Measurements from ENCODE around the gene SMIM41. TPM values are rescaled to one million over a fixed set of nuclear protein-coding genes. Genes with fewer than 3 reads are reported as not detected.

The SMIM41 gene
- total RNA-seq, 2 experiments from 2014 or later = not detected

Other genes with a start within 250 kb of the SMIM41 start
- 1 to 10 TPM in 1 of 2 experiments, under 1 TPM in 1; 0.74 to 1.1 TPM for gene FIGNL2, start 231.0 kb upstream of the SMIM41 start, total RNA-seq
- not detected for gene ANKRD33, start 191.6 kb upstream of the SMIM41 start, total RNA-seq
- gene ACVRL1, start 172.2 kb upstream of the SMIM41 start, total RNA-seq = not detected
- gene ACVR1B, start 128.0 kb upstream of the SMIM41 start, total RNA-seq = 10 to 100 TPM in 1 of 2 experiments, 1 to 10 TPM in 1; 9.3 to 10.2 TPM
- 10 to 100 TPM; 17.1 to 19.9 TPM for gene TAMALIN, start 72.8 kb upstream of the SMIM41 start, total RNA-seq
- 1 to 10 TPM; 8.6 to 8.8 TPM for gene NR4A1, start 28.3 kb upstream of the SMIM41 start, total RNA-seq
- gene ATG101, start 9.7 kb upstream of the SMIM41 start, total RNA-seq = 10 to 100 TPM; 25.2 to 28.8 TPM
- gene KRT80, start 112.3 kb downstream of the SMIM41 start, total RNA-seq = not detected
- gene KRT7, start 153.5 kb downstream of the SMIM41 start, total RNA-seq = 1 to 10 TPM; 8.5 to 8.9 TPM
- under 1 TPM in 1 of 2 experiments, not detected in 1; 0.14 TPM for gene KRT86, start 194.9 kb downstream of the SMIM41 start, total RNA-seq
- not detected for gene KRT81, start 211.8 kb downstream of the SMIM41 start, total RNA-seq
- gene KRT83, start 241.7 kb downstream of the SMIM41 start, total RNA-seq = not detected